Hepatocyte (in vitro differentiated cells): ENCODE results near the gene SHISA7.

ENCODE experiments used
- CTCF ChIP-seq: fragments of 200-600 bp; sonication (generic); IDR thresholded peaks from 2 replicates; pipeline ENCODE4 v1.5.1; 2016; ENCODE audit warnings: antibody characterized with exemption, mild to moderate bottlenecking; ENCODE audit not compliant: poor library complexity
- EZH2phosphoT487 ChIP-seq: fragments of 200-600 bp; sonication (generic); IDR thresholded peaks from one replicate; pipeline ENCODE4 v1.6.1; 2018; ENCODE audit warnings: antibody characterized with exemption, mild to moderate bottlenecking, low read depth, moderate library complexity; ENCODE audit not compliant: unreplicated experiment, severe bottlenecking

DNA sequence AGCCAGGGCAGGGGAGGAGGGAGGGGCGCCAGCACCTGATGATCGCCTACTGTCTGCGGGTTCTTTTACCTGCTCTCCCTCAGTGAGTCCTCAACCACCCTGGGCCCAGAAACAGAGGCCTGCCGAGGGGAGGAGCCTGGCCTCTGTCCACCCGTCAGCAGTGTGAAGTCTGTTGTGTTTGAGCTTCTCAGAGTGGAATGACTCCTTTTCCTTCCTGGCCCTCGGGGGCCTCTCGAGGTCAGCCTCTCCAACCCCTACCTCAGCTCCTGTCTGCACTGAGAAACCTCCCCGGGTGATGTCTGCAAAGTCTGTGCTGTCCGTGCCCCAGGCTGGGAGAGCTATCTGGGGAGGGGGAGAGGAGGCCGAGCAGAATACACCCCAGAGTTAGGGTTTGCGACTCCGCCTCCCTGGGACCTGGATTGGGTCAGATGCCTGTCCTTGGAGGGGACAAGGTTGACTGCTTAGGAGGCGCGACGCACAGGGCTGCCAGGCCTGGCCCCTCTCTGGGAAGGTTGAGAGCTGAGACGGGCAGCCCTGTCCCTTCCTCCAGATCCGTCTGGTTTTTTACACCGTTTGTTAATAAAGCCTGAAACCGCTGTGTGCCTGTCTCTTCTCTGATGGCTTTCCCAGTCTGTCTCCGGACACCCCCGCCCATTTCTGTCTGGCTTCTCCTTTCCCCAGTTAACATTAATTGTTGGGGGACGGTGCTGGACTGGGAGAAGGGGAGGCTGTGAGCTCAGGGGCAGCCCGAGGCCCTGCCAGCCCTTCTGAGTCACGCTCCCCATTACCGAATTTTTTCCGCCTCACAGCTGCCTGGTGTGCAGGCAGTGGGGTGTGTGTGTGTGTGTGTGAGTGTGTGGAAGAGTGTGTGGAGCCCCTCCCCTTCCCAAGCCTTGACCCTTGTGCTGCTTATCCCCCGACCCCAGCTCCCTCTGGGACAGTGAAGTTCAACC, 44.1 kb upstream of the SHISA7 start:
- TF ChIP-seq EZH2phosphoT487 (no peak), CTCF (no peak)
